K562 (cell line): ENCODE results near the gene LHB. TPM values are rescaled to one million over a fixed set of nuclear protein-coding genes. Genes with fewer than 3 reads are reported as not detected.

Source experiments
- CHD4 ChIP-seq: fragments of 200-600 bp; sonication (generic); IDR thresholded peaks from 3 replicates; pipeline ENCODE4 v1.6.1; 2012; ENCODE audit warnings: low read depth, mild to moderate bottlenecking, mixed read lengths, low read length, inconsistent platforms; ENCODE audit not compliant: insufficient read depth, insufficient replicate concordance, poor library complexity, severe bottlenecking
- CTBP1 ChIP-seq: fragments of 450-650 bp; IDR thresholded peaks from 2 replicates; pipeline ENCODE4 v1.6.1; 2016; ENCODE audit warnings: borderline replicate concordance
- DNMT1 ChIP-seq: fragments of 450-650 bp; IDR thresholded peaks from 2 replicates; pipeline ENCODE4 v1.6.1; 2016; ENCODE audit warnings: antibody characterized with exemption, mild to moderate bottlenecking
- HDAC2 ChIP-seq: fragments of 450-650 bp; IDR thresholded peaks from 2 replicates; pipeline ENCODE4 v1.6.1; 2016; ENCODE audit warnings: mild to moderate bottlenecking
- HEY1 ChIP-seq: fragments of 250-450 bp; sonication (Bioruptor Pico); IDR thresholded peaks from 2 replicates; pipeline ENCODE4 v1.5.0; 2020; ENCODE audit warnings: mild to moderate bottlenecking, moderate library complexity, borderline replicate concordance
- L3MBTL2 ChIP-seq: fragments of 450-650 bp; IDR thresholded peaks from 2 replicates; pipeline ENCODE4 v1.6.1; 2016; ENCODE audit warnings: mild to moderate bottlenecking, moderate library complexity
- MCM7 ChIP-seq, 2 experiments: fragments of 450-650 bp; IDR thresholded peaks; 2 replicates each; pipeline ENCODE4 v1.6.1; 2016 to 2018
- NCOA6 ChIP-seq: fragments of 450-650 bp; IDR thresholded peaks from 2 replicates; pipeline ENCODE4 v1.6.1; 2017; ENCODE audit warnings: mild to moderate bottlenecking
- NR0B1 ChIP-seq: fragments of 450-650 bp; IDR thresholded peaks from one replicate; pipeline ENCODE4 v1.6.1; 2018; ENCODE audit warnings: mild to moderate bottlenecking, moderate library complexity; ENCODE audit not compliant: partially characterized antibody
- POLR2A ChIP-seq: fragments of 450-650 bp; conservative IDR thresholded peaks from 2 replicates; pipeline ENCODE4 v1.6.1; 2016
- SOX6 ChIP-seq: fragments of 450-650 bp; IDR thresholded peaks from 2 replicates; pipeline ENCODE4 v1.6.1; 2014; ENCODE audit warnings: mild to moderate bottlenecking
- TAF15 ChIP-seq: fragments of 200-400 bp; formaldehyde crosslinking; IDR thresholded peaks from 2 replicates; pipeline ENCODE4 v1.6.1; 2017; ENCODE audit warnings: mild to moderate bottlenecking, low read depth, low read length, moderate library complexity
- TFAP4 ChIP-seq: sonication (generic); formaldehyde crosslinking; IDR thresholded peaks from 2 replicates; pipeline ENCODE4 v1.8.0; 2022; ENCODE audit warnings: missing genetic modification reagents, mild to moderate bottlenecking, moderate library complexity, borderline replicate concordance
- TRIM28 ChIP-seq: fragments of 450-650 bp; IDR thresholded peaks from 2 replicates; pipeline ENCODE4 v1.6.1; 2017
- ZEB2 ChIP-seq: fragments of 450-650 bp; IDR thresholded peaks from 2 replicates; pipeline ENCODE4 v1.6.1; 2016
- ZMIZ1 ChIP-seq, 2 experiments: fragments of 150-350 bp in 1 of 2; IDR thresholded peaks; 2 replicates each; pipeline ENCODE4 v1.6.1; 2012 to 2016; ENCODE audit warnings: low read depth in 2 of 2, low read length in 2 of 2, mild to moderate bottlenecking in 1 of 2, moderate library complexity in 1 of 2
- ZNF263 ChIP-seq: sonication (generic); formaldehyde crosslinking; IDR thresholded peaks from 2 replicates; pipeline ENCODE4 v1.8.0; 2022; ENCODE audit warnings: mild to moderate bottlenecking, missing genetic modification reagents, borderline replicate concordance
- ZNF347 ChIP-seq: fragments of 450-650 bp; formaldehyde crosslinking; IDR thresholded peaks from 2 replicates; pipeline ENCODE4 v1.4.0; 2020; ENCODE audit warnings: low read depth, mild to moderate bottlenecking, moderate library complexity
- ZNF512 ChIP-seq: IDR thresholded peaks from 2 replicates; pipeline ENCODE4 v1.6.1; 2016; ENCODE audit warnings: missing genetic modification characterization, missing compliant biosample characterization
- ZNF740 ChIP-seq, 3 experiments: fragments of 200-800 bp in 1 of 3; sonication (Bioruptor generic) in 1 of 3; sonication (generic) in 1 of 3; formaldehyde crosslinking in 1 of 3; IDR thresholded peaks; 2 replicates each; pipeline versions ENCODE4 v1.6.1 to v1.8.0; 2016 to 2022; ENCODE audit warnings: mild to moderate bottlenecking in 2 of 3, missing compliant biosample characterization in 2 of 3, missing genetic modification characterization in 2 of 3, missing genetic modification reagents in 1 of 3
- polyA plus RNA-seq, 8 experiments: library from polyadenylated mRNA; depleted of rRNA in 4 of 8; stranded (reverse) in 5 of 8; unstranded in 3 of 8; fragments of >200 nt; fragmentation: Nextera tagmentation in 2 of 8; fragmentation: Illumina TruSeq in 1 of 8; extraction: Ambion mirVana in 2 of 8; extraction: Trizol in 1 of 8; gene quantifications; 2 replicates each; pipeline versions ENCODE4 v1.2.1 to v1.2.3, GENCODE V29; 2011 to 2014; ENCODE audit warnings: inconsistent platforms in 1 of 8, missing spikeins in 1 of 8
- total RNA-seq, 7 experiments: library from RNA; depleted of rRNA in 6 of 7; stranded (reverse); fragments of >200 nt in 6 of 7; fragmentation: Illumina TruSeq in 2 of 7; extraction: Trizol in 2 of 7; gene quantifications; 2 replicates each; pipeline versions ENCODE4 v1.2.1 to v1.2.3, GENCODE V29; 2011 to 2021; ENCODE audit warnings: low replicate concordance in 1 of 7

The LHB gene
- total and polyA plus RNA-seq, 9 of the 15 experiments (the other 6 are each of a cell fraction or from before 2014, with no cell fraction given) = 0.54 TPM; not detected in 8

- TF ChIP-seq ZNF512 (tag) (no peak), DNMT1 (no peak), TAF15 (no peak), L3MBTL2 (no peak), NCOA6 (no peak), POLR2A (no peak; the same call in 1 of the 2 replicates), SOX6 (no peak), ZEB2 (no peak), ZNF263 (CRISPR knock-in tag) (no peak), TRIM28 (no peak), NR0B1 (no peak), HEY1 (CRISPR knock-in tag) (0 out of 2 replicates have a peak, but pooled peaks have one; percentile 14), HDAC2 (no peak), ZMIZ1 (IDR thresholded peaks at IDR 0.05; ENCODE audit: low read depth in 2 of 2, low read length in 2 of 2) (no peak), MCM7 (IDR thresholded peaks at IDR 0.05) (no peak), ZNF347 (CRISPR knock-in tag) (no peak), TFAP4 (0 out of 2 replicates have a peak, but pooled peaks have one; percentile 4), CHD4 (no peak), CTBP1 (peak; percentile 33; the same call in 1 of the 2 replicates), ZNF740 (CRISPR knock-in tag; IDR thresholded peaks at IDR 0.05) (no peak), ZNF740 (tag; IDR thresholded peaks at IDR 0.05) (no peak)
These were observed 50.1 kb downstream of the LHB start (continued) for GRCh38 chr19:48966541-48967345.
